K562 (cell line): ENCODE results near the gene SPAG17. TPM values are rescaled to one million over a fixed set of nuclear protein-coding genes. Genes with fewer than 3 reads are reported as not detected.

Experiments
- ATAC-seq: fragments of 200-7000 bp; cut with Tn5 transposase; 3 replicates; pipeline ENCODE4 v1.9.1; 2020; ENCODE audit warnings: moderate library complexity
- BruUV-seq: library from RNA; stranded (reverse); fragments of 400-500 nt; replicated peaks from 2 replicates; lab custom pipeline; 2021; lab: Mats Ljungman, UMichigan
- CTCF ChIA-PET: fragments of 300-600 bp; formaldehyde crosslinking; extraction: SDS; loops from one replicate; lab custom pipeline; 2021; ENCODE audit warnings: low intra/inter-chr PET ratio; lab: Yijun Ruan, JAX
- POLR2A ChIA-PET: fragments of 300-600, 350-650 bp; sonication (Branson Sonifier 250); formaldehyde crosslinking; extraction: SDS; loops from one replicate; lab custom pipeline; 2021; ENCODE audit warnings: antibody characterized with exemption, inconsistent platforms; lab: Yijun Ruan, JAX
- DNase-seq, 4 experiments: peaks; one replicate each; pipeline versions ENCODE4 v3.0.0 to v3.0.0-alpha.2; 2011 to 2018; ENCODE audit warnings: low spot score in 3 of 4, mixed read lengths in 3 of 4; ENCODE audit errors: extremely low read depth in 1 of 4
- FAIRE-seq: peaks from 2 replicates; lab custom pipeline; 2011; peaks lifted over from hg19 to GRCh38; lab: Jason Lieb, UNC
- H2AFZ ChIP-seq: 2 replicates; pipeline ENCODE4 v1.6.0; 2011; ENCODE audit warnings: low read depth, low read length, control low read depth, inconsistent platforms
- H3K27ac ChIP-seq: fragments of 200-600 bp; 3 replicates; pipeline ENCODE4 v1.8.0; 2011; ENCODE audit warnings: low read depth, mild to moderate bottlenecking, control low read depth, inconsistent platforms, low read length, moderate library complexity, mixed read lengths; ENCODE audit errors: extremely low read depth
- H3K27me3 ChIP-seq, 2 experiments: fragments of 300-600 bp in 1 of 2; 2 replicates in 1 of 2; 3 replicates in 1 of 2; pipeline versions ENCODE4 v1.6.0 to v1.8.0; 2011; ENCODE audit warnings: inconsistent platforms in 2 of 2, low read length in 2 of 2, mild to moderate bottlenecking in 1 of 2, mixed read lengths in 1 of 2, moderate library complexity in 1 of 2; ENCODE audit not compliant: control insufficient read depth in 2 of 2, insufficient read depth in 2 of 2
- H3K36me3 ChIP-seq: fragments of 300-600 bp; 3 replicates; pipeline ENCODE4 v1.8.0; 2011; ENCODE audit warnings: mild to moderate bottlenecking, low read length, inconsistent platforms; ENCODE audit not compliant: control insufficient read depth, insufficient read depth
- H3K4me1 ChIP-seq, 2 experiments: fragments of 200-600 bp in 1 of 2; replicated peaks in 1 of 2; 2 replicates in 1 of 2; 3 replicates in 1 of 2; pipeline versions ENCODE4 v1.5.1 to v1.8.0; 2011; ENCODE audit warnings: inconsistent platforms in 2 of 2, low read length in 2 of 2, mild to moderate bottlenecking in 1 of 2, mixed read lengths in 1 of 2, moderate library complexity in 1 of 2; ENCODE audit not compliant: control insufficient read depth in 2 of 2, insufficient read depth in 2 of 2
- H3K4me2 ChIP-seq: 2 replicates; pipeline ENCODE4 v1.6.1; 2011; ENCODE audit warnings: low read length, control low read depth, inconsistent platforms, mixed read lengths; ENCODE audit not compliant: insufficient read depth
- H3K4me3 ChIP-seq: fragments of 200-600 bp; sonication (generic), shearing (Covaris generic); 2 replicates; pipeline ENCODE4 v1.5.1; 2016; ENCODE audit warnings: control low read depth, inconsistent platforms
- H3K79me2 ChIP-seq: fragments of 200-600 bp; 3 replicates; pipeline ENCODE4 v1.8.0; 2011; ENCODE audit warnings: low read length, inconsistent platforms; ENCODE audit not compliant: control insufficient read depth, insufficient read depth
- H3K9ac ChIP-seq, 2 experiments: 2 replicates each; pipeline versions ENCODE4 v1.6.0 to v1.6.1; 2011; ENCODE audit warnings: low read depth in 2 of 2, low read length in 2 of 2, control low read depth in 1 of 2, inconsistent platforms in 1 of 2, mild to moderate bottlenecking in 1 of 2, mixed read lengths in 1 of 2; ENCODE audit not compliant: insufficient read depth in 1 of 2
- H3K9me1 ChIP-seq: one replicate; pipeline ENCODE4 v1.6.0; 2011; ENCODE audit warnings: inconsistent platforms, mild to moderate bottlenecking, low read length, moderate library complexity; ENCODE audit not compliant: control insufficient read depth, insufficient read depth
- H3K9me3 ChIP-seq: replicated peaks from 2 replicates; pipeline ENCODE4 v1.5.1; 2011; ENCODE audit warnings: low read depth, low read length, inconsistent platforms; ENCODE audit not compliant: control insufficient read depth, insufficient read depth
- H4K20me1 ChIP-seq: replicated peaks from 2 replicates; pipeline ENCODE4 v1.6.1; 2011; ENCODE audit warnings: low read length, inconsistent platforms, mixed read lengths; ENCODE audit not compliant: control insufficient read depth, insufficient read depth
- PBX2 ChIP-seq, 2 experiments: IDR thresholded peaks in 1 of 2; conservative IDR thresholded peaks in 1 of 2; 2 replicates each; pipeline ENCODE4 v1.6.1; 2016; ENCODE audit warnings: low read depth in 2 of 2, mild to moderate bottlenecking in 1 of 2, missing compliant biosample characterization in 1 of 2, missing genetic modification characterization in 1 of 2, moderate library complexity in 1 of 2
- POLR3G ChIP-seq: IDR thresholded peaks from 2 replicates; pipeline ENCODE4 v1.6.1; 2011; ENCODE audit not compliant: insufficient read length, insufficient replicate concordance; ENCODE audit errors: extremely low read depth
- USF2 ChIP-seq: sonication (generic); formaldehyde crosslinking; IDR thresholded peaks from 2 replicates; pipeline ENCODE4 v1.5.0; 2020; ENCODE audit warnings: missing genetic modification reagents
- ZFP30 ChIP-seq: fragments of 250-450 bp; sonication (Bioruptor Pico); IDR thresholded peaks from 2 replicates; pipeline ENCODE4 v1.8.0; 2022; ENCODE audit warnings: moderate library complexity, mild to moderate bottlenecking, inconsistent platforms, borderline replicate concordance
- ZNF324 ChIP-seq: fragments of 250-450 bp; sonication (Bioruptor Pico); IDR thresholded peaks from 2 replicates; pipeline ENCODE4 v1.4.0; 2020; ENCODE audit warnings: mild to moderate bottlenecking
- WGBS: fragments of 100-300 bp; shearing (Covaris generic); methylation state at CpG from one replicate; pipeline ENCODE4 v1.1.6; 2016; ENCODE audit warnings: low coverage, mixed read lengths; ENCODE audit not compliant: insufficient coverage; ENCODE audit errors: missing lambda C conversion rate; 5-methylcytosine and 5-hydroxymethylcytosine counted together
- in situ Hi-C: fragments of 300-500 bp; cut with MboI; formaldehyde crosslinking; loops from 4 replicates; pipeline ENCODE4 v1.15.0; 2018; ENCODE audit warnings: inconsistent platforms, mixed read lengths
- intact Hi-C: fragments of 100-400 bp; cut with micrococcal nuclease; formaldehyde crosslinking; loops from 2 replicates; pipeline ENCODE4 v1.14.2; 2022
- polyA plus RNA-seq, 8 experiments: library from polyadenylated mRNA; depleted of rRNA in 4 of 8; stranded (reverse) in 5 of 8; unstranded in 3 of 8; fragments of >200 nt; fragmentation: Nextera tagmentation in 2 of 8; fragmentation: Illumina TruSeq in 1 of 8; extraction: Ambion mirVana in 2 of 8; extraction: Trizol in 1 of 8; gene quantifications; 2 replicates each; pipeline versions ENCODE4 v1.2.1 to v1.2.3, GENCODE V29; 2011 to 2014; ENCODE audit warnings: inconsistent platforms in 1 of 8, missing spikeins in 1 of 8
- total RNA-seq, 7 experiments: library from RNA; depleted of rRNA in 6 of 7; stranded (reverse); fragments of >200 nt in 6 of 7; fragmentation: Illumina TruSeq in 2 of 7; extraction: Trizol in 2 of 7; gene quantifications; 2 replicates each; pipeline versions ENCODE4 v1.2.1 to v1.2.3, GENCODE V29; 2011 to 2021; ENCODE audit warnings: low replicate concordance in 1 of 7

Gene SPAG17
- total and polyA plus RNA-seq, 9 of the 15 experiments (the other 6 are each of a cell fraction or from before 2014, with no cell fraction given): 0.07 to 2.1 (median 1.5) TPM

GRCh38 chr1:118158924-118159323 is 26.1 kb downstream of the SPAG17 start:
- Histone ChIP-seq H3K4me2 (no peak overlapping the region), H3K36me3 (no peaks in the 10 kb centered on the region), H3K9ac (no peak overlapping the region), H3K4me1 (no peaks in the 10 kb centered on the region; a peak in 1 of 5 replicates), H3K9me1 (no peaks in the 10 kb centered on the region), H3K27ac (no peak overlapping the region), H3K79me2 (no peaks in the 10 kb centered on the region), H2AFZ (no peak overlapping the region), H4K20me1 (no peaks in the 10 kb centered on the region), H3K27me3 (no peaks in the 10 kb centered on the region), H3K4me3 (no peak overlapping the region), H3K9me3 (no peaks in the 10 kb centered on the region)
- BruUV-seq: no TSS peak
- FAIRE-seq: no peak
- DNase-seq: no peak
- 0% methylated on average over 1 of the region's 1 CpG for WGBS
- ChIA-PET POLR2A (no interaction called here), CTCF (no interaction called here)
- no peak for TF ChIP-seq POLR3G
- TF ChIP-seq ZNF324 (CRISPR knock-in tag): no peak
- TF ChIP-seq ZFP30 (CRISPR knock-in tag): no peak
- no peak for TF ChIP-seq PBX2 (CRISPR knock-in tag; IDR thresholded peaks at IDR 0.05; ENCODE audit: low read depth)
- no peak for TF ChIP-seq PBX2 (tag; conservative IDR thresholded peaks at IDR 0.05; ENCODE audit: low read depth)
- TF ChIP-seq USF2 (CRISPR knock-in tag): no peak
- in situ Hi-C loops: no loop called here
- intact Hi-C loops: no loop called here
- no peak for ATAC-seq
